Measurements from ENCODE around the gene NRG3. TPM values are rescaled to one million over a fixed set of nuclear protein-coding genes. Genes with fewer than 3 reads are reported as not detected.

Gene NRG3
- total and polyA plus RNA-seq, 12 donors = 0.03 to 0.73 (median 0.13) TPM; not detected in 5

DNA sequence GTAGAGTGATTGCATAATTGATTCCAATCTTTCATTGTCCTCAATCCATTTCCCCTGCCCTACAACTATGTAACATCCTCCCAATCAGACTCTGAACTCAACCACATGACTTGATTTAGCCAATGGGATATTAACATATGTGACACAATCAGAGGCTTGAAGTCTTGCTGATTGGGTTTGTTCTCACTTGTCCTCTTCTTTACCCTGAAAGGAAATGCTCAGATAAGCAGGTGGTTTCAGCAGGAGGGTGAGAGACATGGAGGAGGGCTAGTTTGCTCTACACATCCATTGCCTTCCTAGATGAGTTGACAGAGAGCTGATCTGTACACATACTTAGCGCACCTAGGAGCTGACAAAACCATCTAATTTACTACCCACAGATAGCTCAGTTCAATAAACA lies 669.4 kb downstream of the NRG3 start:
- no peaks in the 10 kb centered on the region for H3K4me1 ChIP-seq
- no peaks in the 10 kb centered on the region for H3K36me3 ChIP-seq
- no peak overlapping the region for H3K4me3 ChIP-seq
- 96 to 100% methylated on average over 1 of the region's 1 CpG for WGBS, 2 donors
- no peak overlapping the region for H3K27ac ChIP-seq
- TF ChIP-seq, protein P1, sequence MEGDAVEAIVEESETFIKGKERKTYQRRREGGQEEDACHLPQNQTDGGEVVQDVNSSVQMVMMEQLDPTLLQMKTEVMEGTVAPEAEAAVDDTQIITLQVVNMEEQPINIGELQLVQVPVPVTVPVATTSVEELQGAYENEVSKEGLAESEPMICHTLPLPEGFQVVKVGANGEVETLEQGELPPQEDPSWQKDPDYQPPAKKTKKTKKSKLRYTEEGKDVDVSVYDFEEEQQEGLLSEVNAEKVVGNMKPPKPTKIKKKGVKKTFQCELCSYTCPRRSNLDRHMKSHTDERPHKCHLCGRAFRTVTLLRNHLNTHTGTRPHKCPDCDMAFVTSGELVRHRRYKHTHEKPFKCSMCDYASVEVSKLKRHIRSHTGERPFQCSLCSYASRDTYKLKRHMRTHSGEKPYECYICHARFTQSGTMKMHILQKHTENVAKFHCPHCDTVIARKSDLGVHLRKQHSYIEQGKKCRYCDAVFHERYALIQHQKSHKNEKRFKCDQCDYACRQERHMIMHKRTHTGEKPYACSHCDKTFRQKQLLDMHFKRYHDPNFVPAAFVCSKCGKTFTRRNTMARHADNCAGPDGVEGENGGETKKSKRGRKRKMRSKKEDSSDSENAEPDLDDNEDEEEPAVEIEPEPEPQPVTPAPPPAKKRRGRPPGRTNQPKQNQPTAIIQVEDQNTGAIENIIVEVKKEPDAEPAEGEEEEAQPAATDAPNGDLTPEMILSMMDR (IDR thresholded peaks at IDR 0.05) = no peak
- H3K9me3 ChIP-seq = peaks cover 0 to 6% (median 0%) of the 10 kb centered on the region in 11 donors
- no peaks in the 10 kb centered on the region for H3K27me3 ChIP-seq
- ATAC-seq = no peak
- DNase-seq = no peak
- intact Hi-C loops (cut with DNase I) = no loop called here

DNA sequence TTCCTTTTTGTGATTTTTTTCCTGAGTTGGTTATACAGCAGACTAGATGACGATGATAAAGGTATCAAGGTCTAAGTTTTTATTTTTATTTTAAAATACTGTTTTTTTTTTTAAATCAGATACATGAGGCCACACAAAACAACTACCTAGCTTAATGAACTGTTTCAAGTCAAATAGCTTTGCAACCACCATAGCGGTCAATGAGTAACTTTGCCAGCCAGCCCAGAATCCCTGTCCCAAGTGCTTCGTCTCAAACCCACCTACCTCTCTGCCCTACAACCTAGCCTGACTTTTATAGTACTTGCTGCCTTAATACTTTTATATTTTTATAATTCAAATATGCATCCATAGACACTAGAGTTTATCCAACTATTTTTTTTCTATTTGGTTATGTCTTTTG lies 676.5 kb downstream of the NRG3 start:
- no peaks in the 10 kb centered on the region for H3K27me3 ChIP-seq
- peaks cover 0 to under 1% (median 0%) of the 10 kb centered on the region in 11 donors for H3K9me3 ChIP-seq
- intact Hi-C loops (cut with DNase I) = no loop called here
- TF ChIP-seq, protein P1 (IDR thresholded peaks at IDR 0.05) = no peak
- no peak overlapping the region for H3K27ac ChIP-seq
- DNase-seq (no peak), ATAC-seq (no peak)
- H3K4me3 ChIP-seq = no peak overlapping the region
- no peaks in the 10 kb centered on the region for H3K36me3 ChIP-seq
- H3K4me1 ChIP-seq = no peaks in the 10 kb centered on the region
- WGBS, 2 donors = 86% methylated on average over 3 of the region's 3 CpGs

DNA sequence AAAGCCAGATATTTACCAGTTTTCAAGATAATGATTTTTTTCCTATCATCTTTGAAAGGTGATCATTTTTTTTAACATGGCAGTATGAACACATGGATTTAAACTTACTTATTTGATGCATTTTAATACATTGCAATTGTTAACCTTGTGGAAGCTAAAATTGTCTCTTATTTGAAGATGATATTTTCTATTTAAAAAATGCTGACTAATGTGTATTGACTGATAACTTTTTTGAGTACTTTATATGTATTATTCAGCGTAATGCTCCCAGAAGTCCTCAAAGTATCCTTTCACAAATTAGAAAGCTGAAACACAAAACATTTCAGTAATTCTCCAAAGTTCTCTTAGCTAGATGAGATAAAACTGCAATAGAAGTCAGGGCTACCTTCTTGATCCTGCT lies 677.3 kb downstream of the NRG3 start:
- no peak for ATAC-seq
- WGBS, 2 donors = 91 to 95% methylated on average over 1 of the region's 1 CpG
- no peaks in the 10 kb centered on the region for H3K27me3 ChIP-seq
- H3K9me3 ChIP-seq = peaks cover 0 to 6% (median 0%) of the 10 kb centered on the region in 11 donors
- no peak for DNase-seq
- TF ChIP-seq, protein P1 (IDR thresholded peaks at IDR 0.05) = no peak
- no peak overlapping the region for H3K4me3 ChIP-seq
- no peaks in the 10 kb centered on the region for H3K36me3 ChIP-seq
- intact Hi-C loops (cut with DNase I) = no loop called here
- no peak overlapping the region for H3K27ac ChIP-seq
- H3K4me1 ChIP-seq = no peaks in the 10 kb centered on the region

DNA sequence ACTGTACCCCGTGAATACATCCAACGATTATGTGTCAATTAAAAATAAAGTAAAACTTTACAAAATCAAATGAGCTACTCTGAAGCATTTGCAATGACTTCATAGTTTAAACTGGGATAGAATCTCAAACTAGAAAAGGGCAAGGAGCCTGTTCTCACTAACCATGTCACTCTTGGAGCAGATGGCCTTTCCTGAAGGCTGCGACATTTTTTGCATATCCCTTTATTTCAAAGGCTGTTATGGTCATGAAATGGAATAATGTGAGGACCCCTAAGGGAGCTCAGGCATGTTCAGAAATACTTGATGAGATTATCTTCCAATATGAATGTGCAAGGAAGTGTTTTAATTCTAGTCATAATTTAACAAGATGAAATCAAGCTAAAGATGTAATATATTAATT lies 679.4 kb downstream of the NRG3 start:
- DNase-seq = no peak
- ATAC-seq = no peak
- peaks cover 0 to 6% (median 0%) of the 10 kb centered on the region in 11 donors for H3K9me3 ChIP-seq
- intact Hi-C loops (cut with DNase I) = no loop called here
- no peaks in the 10 kb centered on the region for H3K4me1 ChIP-seq
- 88 to 95% methylated on average over 3 of the region's 3 CpGs for WGBS, 2 donors
- TF ChIP-seq, protein P1 (IDR thresholded peaks at IDR 0.05) = no peak
- no peaks in the 10 kb centered on the region for H3K36me3 ChIP-seq
- no peaks in the 10 kb centered on the region for H3K27me3 ChIP-seq
- no peak overlapping the region for H3K27ac ChIP-seq
- no peak overlapping the region for H3K4me3 ChIP-seq

Data from heart right ventricle (tissue), 16 donors.